HCT116 (cell line): ENCODE results near the gene SLC22A15. TPM values are rescaled to one million over a fixed set of nuclear protein-coding genes. Genes with fewer than 3 reads are reported as not detected.
A peak's percentile ranks its signal among the peaks of the same experiment; 100 is the strongest.

Experiments used
- ATAC-seq: fragments of 200-7000 bp; cut with Tn5 transposase; 2 replicates; pipeline ENCODE4 v1.9.1; 2020; ENCODE audit warnings: mild to moderate bottlenecking, moderate library complexity
- BruUV-seq: library from RNA; stranded (reverse); fragments of 400-500 nt; replicated peaks from 2 replicates; lab custom pipeline; 2021; lab: Mats Ljungman, UMichigan
- CTCF ChIA-PET: fragments of 300-600 bp; sonication (Branson Sonifier 250); formaldehyde crosslinking; loops from one replicate; lab custom pipeline; 2021; ENCODE audit warnings: antibody characterized with exemption; lab: Charles Lee
- POLR2A ChIA-PET: fragments of 300-600, 350-600 bp; sonication (Branson Sonifier 250); formaldehyde crosslinking; loops from one replicate; lab custom pipeline; 2021; ENCODE audit warnings: antibody characterized with exemption; lab: Charles Lee
- RAD21 ChIA-PET, 2 experiments: fragments of 300-600 bp; sonication (Branson Sonifier 250); formaldehyde crosslinking; loops; one replicate each; lab custom pipeline; 2023; ENCODE audit warnings: low total read pairs in 2 of 2; ENCODE audit not compliant: uncharacterized antibody in 2 of 2, unreplicated experiment in 2 of 2, low non-redundant PET in 1 of 2; lab: Charles Lee
- DNase-seq: peaks from one replicate; pipeline ENCODE4 v3.0.0-alpha.2; 2010; ENCODE audit warnings: low read depth, low spot score
- H2AFZ ChIP-seq: fragments of 200-600 bp; shearing (Covaris generic), sonication (generic); 2 replicates; pipeline ENCODE4 v1.6.1; 2017; ENCODE audit warnings: low read depth, mixed run types, mixed read lengths, antibody characterized with exemption, low read length; ENCODE audit not compliant: poor library complexity, severe bottlenecking
- H3K27ac ChIP-seq: 2 replicates; pipeline ENCODE4 v1.5.1; 2012; ENCODE audit warnings: low read depth, low read length
- H3K27me3 ChIP-seq: fragments of 200-600 bp; sonication (generic); 2 replicates; pipeline ENCODE4 v1.6.1; 2016; ENCODE audit warnings: mixed run types, low read length, mixed read lengths; ENCODE audit not compliant: insufficient read depth
- H3K36me3 ChIP-seq, 2 experiments: fragments of 200-500 bp in 1 of 2; fragments of 200-600 bp in 1 of 2; sonication (Bioruptor generic) in 1 of 2; sonication (generic) in 1 of 2; 2 replicates each; pipeline versions ENCODE4 v1.5.1 to v1.6.1; 2014 to 2016; ENCODE audit warnings: low read length in 2 of 2, inconsistent platforms in 1 of 2, mixed read lengths in 1 of 2, mixed run types in 1 of 2; ENCODE audit not compliant: insufficient read depth in 2 of 2, control insufficient read depth in 1 of 2
- H3K4me1 ChIP-seq, 2 experiments: fragments of 200-600 bp in 1 of 2; sonication (generic) in 1 of 2; 2 replicates each; pipeline versions ENCODE4 v1.5.1 to v1.6.1; 2012 to 2017; ENCODE audit warnings: low read length in 2 of 2, inconsistent platforms in 1 of 2, mild to moderate bottlenecking in 1 of 2, mixed read lengths in 1 of 2, mixed run types in 1 of 2, moderate library complexity in 1 of 2; ENCODE audit not compliant: insufficient read depth in 2 of 2, control insufficient read depth in 1 of 2
- H3K4me2 ChIP-seq: fragments of 200-600 bp; sonication (generic); 2 replicates; pipeline ENCODE4 v1.6.1; 2017; ENCODE audit warnings: mixed run types, low read length, mixed read lengths
- H3K4me3 ChIP-seq, 2 experiments: fragments of 200-600 bp in 1 of 2; sonication (generic) in 1 of 2; replicated peaks in 1 of 2; 2 replicates each; pipeline ENCODE4 v1.5.1; 2011 to 2016; ENCODE audit warnings: low read length in 2 of 2, control low read depth in 1 of 2, low read depth in 1 of 2, mild to moderate bottlenecking in 1 of 2, mixed read lengths in 1 of 2, mixed run types in 1 of 2
- H3K79me2 ChIP-seq: fragments of 200-600 bp; sonication (generic); 2 replicates; pipeline ENCODE4 v1.6.1; 2017; ENCODE audit warnings: mild to moderate bottlenecking, mixed run types, low read length, moderate library complexity, mixed read lengths; ENCODE audit not compliant: insufficient read depth
- H3K9ac ChIP-seq: fragments of 200-600 bp; sonication (generic); 2 replicates; pipeline ENCODE4 v1.6.1; 2016; ENCODE audit warnings: low read length, mixed read lengths
- H3K9me2 ChIP-seq: fragments of 200-600 bp; sonication (generic), shearing (Covaris generic); 2 replicates; pipeline ENCODE4 v1.6.1; 2017; ENCODE audit warnings: mixed run types, mild to moderate bottlenecking, moderate library complexity; ENCODE audit not compliant: insufficient read depth
- H3K9me3 ChIP-seq, 2 experiments: fragments of 200-500 bp in 1 of 2; fragments of 200-600 bp in 1 of 2; sonication (Bioruptor generic) in 1 of 2; sonication (generic) in 1 of 2; 2 replicates each; pipeline ENCODE4 v1.6.1; 2014 to 2017; ENCODE audit warnings: low read length in 2 of 2, mixed read lengths in 2 of 2, inconsistent platforms in 1 of 2, low read depth in 1 of 2, mild to moderate bottlenecking in 1 of 2, mixed run types in 1 of 2, moderate library complexity in 1 of 2; ENCODE audit not compliant: control insufficient read depth in 1 of 2, insufficient read depth in 1 of 2
- H4K20me1 ChIP-seq: fragments of 200-600 bp; sonication (generic), shearing (Covaris generic); 2 replicates; pipeline ENCODE4 v1.6.1; 2017; ENCODE audit warnings: mixed run types, mild to moderate bottlenecking, moderate library complexity; ENCODE audit not compliant: insufficient read depth
- CBX3 ChIP-seq: IDR thresholded peaks from 2 replicates; pipeline ENCODE4 v1.6.1; 2012; ENCODE audit warnings: low read depth
- ELF1 ChIP-seq: IDR thresholded peaks from 2 replicates; pipeline ENCODE4 v1.6.1; 2012; ENCODE audit warnings: low read depth, borderline replicate concordance
- EZH2 ChIP-seq: fragments of 200-600 bp; sonication (generic); IDR thresholded peaks from 2 replicates; pipeline ENCODE4 v1.6.1; 2017; ENCODE audit warnings: antibody characterized with exemption, mixed run types
- EZH2phosphoT487 ChIP-seq: fragments of 200-600 bp; IDR thresholded peaks from 2 replicates; pipeline ENCODE4 v1.6.1; 2018; ENCODE audit warnings: antibody characterized with exemption, borderline replicate concordance
- JUND ChIP-seq: IDR thresholded peaks from 2 replicates; pipeline ENCODE4 v1.6.1; 2012
- POLR2A ChIP-seq: IDR thresholded peaks from 2 replicates; pipeline ENCODE4 v1.7.0; 2011; ENCODE audit warnings: borderline replicate concordance; ENCODE audit not compliant: insufficient read depth, insufficient read length; ENCODE audit errors: extremely low read depth
- RAD21 ChIP-seq: IDR thresholded peaks from 2 replicates; pipeline ENCODE4 v1.6.1; 2012; ENCODE audit warnings: low read depth, mild to moderate bottlenecking
- SRF ChIP-seq: IDR thresholded peaks from 2 replicates; pipeline ENCODE4 v1.6.1; 2012; ENCODE audit warnings: low read depth
- YY1 ChIP-seq: IDR thresholded peaks from 2 replicates; pipeline ENCODE4 v1.6.1; 2011; ENCODE audit warnings: low read length, low read depth, moderate library complexity, mild to moderate bottlenecking; ENCODE audit not compliant: insufficient replicate concordance; ENCODE audit errors: extremely low read depth
- ZFX ChIP-seq: fragments of 450-650 bp; IDR thresholded peaks from 2 replicates; pipeline ENCODE4 v1.6.1; 2017
- ZNF274 ChIP-seq: fragments of 200-500 bp; sonication (Bioruptor generic); IDR thresholded peaks from 2 replicates; pipeline ENCODE4 v1.6.1; 2014; ENCODE audit warnings: mild to moderate bottlenecking, low read depth, low read length, inconsistent platforms
- intact Hi-C: fragments of 100-400 bp; cut with micrococcal nuclease; formaldehyde crosslinking; loops from 2 replicates; pipeline ENCODE4 v1.10.0; 2022
- total RNA-seq: library from RNA; stranded (reverse); gene quantifications from one replicate; pipeline ENCODE4 v1.2.1, GENCODE V29; 2021; ENCODE audit not compliant: unreplicated experiment
- TF ChIP-seq, protein P1 (sequence below): IDR thresholded peaks from 2 replicates; pipeline ENCODE4 v1.6.1; 2012
- TF ChIP-seq, protein P2 (sequence below): IDR thresholded peaks from 2 replicates; pipeline ENCODE4 v1.6.1; 2012
- TF ChIP-seq, protein P3 (sequence below): IDR thresholded peaks from 2 replicates; pipeline ENCODE4 v1.6.1; 2012; ENCODE audit warnings: low read depth
- TF ChIP-seq, protein P4 (sequence below), 3 experiments: fragments of 200-600 bp in 1 of 3; sonication (generic) in 1 of 3; IDR thresholded peaks in 2 of 3; conservative IDR thresholded peaks in 1 of 3; 2 replicates each; pipeline ENCODE4 v1.5.1; 2012 to 2017; ENCODE audit warnings: low read depth in 2 of 3, low read length in 2 of 3, antibody characterized with exemption in 1 of 3, borderline replicate concordance in 1 of 3, control low read depth in 1 of 3, mild to moderate bottlenecking in 1 of 3, mixed read lengths in 1 of 3, mixed run types in 1 of 3, moderate library complexity in 1 of 3; ENCODE audit not compliant: insufficient read depth in 1 of 3

The SLC22A15 gene
- total RNA-seq, 1 experiment from 2014 or later = 3.1 TPM

DNA sequence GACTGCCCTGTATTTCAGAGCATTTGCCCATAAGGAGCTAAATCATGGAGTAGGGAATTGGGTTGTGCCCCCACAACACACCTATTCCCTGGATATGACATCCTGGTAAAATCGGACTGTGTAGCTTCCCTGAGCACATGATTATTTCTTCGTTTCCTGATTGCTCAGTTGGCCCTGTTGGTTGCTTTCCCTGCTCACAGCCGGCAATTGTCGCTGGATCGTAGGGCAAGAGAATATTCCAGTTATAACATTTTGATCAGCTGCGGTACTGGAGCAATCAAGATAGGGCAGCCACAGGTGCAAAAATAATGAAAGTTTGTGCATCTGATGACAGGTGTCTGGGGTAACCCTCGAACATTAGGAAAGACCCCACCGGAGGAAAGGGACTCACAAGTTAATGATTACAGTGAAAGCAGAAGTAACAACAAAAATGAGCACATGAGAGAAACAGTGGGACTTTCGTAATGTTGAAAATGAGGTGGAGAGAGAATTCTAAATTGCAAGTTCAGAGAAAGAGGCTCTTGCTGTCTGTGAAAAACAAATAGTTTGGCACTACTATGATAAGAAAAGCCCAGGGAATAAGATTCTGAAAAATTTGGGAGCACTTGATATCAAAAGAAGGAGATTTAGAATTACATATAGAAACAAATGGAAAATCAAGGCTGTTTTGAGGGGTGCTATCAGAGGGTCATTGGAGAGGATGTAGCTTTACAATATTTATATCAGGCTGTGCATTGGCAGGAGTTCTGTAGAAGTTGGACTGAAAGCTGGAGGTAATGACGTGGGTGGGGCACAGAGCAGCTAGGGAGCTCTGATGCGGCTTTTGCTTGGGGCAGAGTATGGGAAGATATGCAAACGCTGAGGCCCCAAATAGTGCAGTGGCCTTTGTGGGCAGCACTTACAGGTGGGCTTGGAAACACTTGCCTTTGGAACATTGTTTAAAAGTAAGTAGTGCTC is 134.5 kb downstream of the SLC22A15 start, which contains the start of gene MAB21L3:
Gene MAB21L3 (plus strand): TSS at position 833 of the 957 bp plus-strand sequence. CDS start 1,217 bp downstream, outside the sequence.
- TF ChIP-seq ZNF274 (no peak), POLR2A (no peak), EZH2 (no peak), JUND (no peak), ELF1 (no peak), RAD21 (no peak), SRF (no peak), CBX3 (no peak), ZFX (no peak), EZH2phosphoT487 (no peak), YY1 (no peak)
- TF ChIP-seq, protein P1, sequence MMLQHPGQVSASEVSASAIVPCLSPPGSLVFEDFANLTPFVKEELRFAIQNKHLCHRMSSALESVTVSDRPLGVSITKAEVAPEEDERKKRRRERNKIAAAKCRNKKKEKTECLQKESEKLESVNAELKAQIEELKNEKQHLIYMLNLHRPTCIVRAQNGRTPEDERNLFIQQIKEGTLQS = no peak
- TF ChIP-seq, protein P2, sequence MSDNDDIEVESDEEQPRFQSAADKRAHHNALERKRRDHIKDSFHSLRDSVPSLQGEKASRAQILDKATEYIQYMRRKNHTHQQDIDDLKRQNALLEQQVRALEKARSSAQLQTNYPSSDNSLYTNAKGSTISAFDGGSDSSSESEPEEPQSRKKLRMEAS = no peak
- TF ChIP-seq, protein P3, sequence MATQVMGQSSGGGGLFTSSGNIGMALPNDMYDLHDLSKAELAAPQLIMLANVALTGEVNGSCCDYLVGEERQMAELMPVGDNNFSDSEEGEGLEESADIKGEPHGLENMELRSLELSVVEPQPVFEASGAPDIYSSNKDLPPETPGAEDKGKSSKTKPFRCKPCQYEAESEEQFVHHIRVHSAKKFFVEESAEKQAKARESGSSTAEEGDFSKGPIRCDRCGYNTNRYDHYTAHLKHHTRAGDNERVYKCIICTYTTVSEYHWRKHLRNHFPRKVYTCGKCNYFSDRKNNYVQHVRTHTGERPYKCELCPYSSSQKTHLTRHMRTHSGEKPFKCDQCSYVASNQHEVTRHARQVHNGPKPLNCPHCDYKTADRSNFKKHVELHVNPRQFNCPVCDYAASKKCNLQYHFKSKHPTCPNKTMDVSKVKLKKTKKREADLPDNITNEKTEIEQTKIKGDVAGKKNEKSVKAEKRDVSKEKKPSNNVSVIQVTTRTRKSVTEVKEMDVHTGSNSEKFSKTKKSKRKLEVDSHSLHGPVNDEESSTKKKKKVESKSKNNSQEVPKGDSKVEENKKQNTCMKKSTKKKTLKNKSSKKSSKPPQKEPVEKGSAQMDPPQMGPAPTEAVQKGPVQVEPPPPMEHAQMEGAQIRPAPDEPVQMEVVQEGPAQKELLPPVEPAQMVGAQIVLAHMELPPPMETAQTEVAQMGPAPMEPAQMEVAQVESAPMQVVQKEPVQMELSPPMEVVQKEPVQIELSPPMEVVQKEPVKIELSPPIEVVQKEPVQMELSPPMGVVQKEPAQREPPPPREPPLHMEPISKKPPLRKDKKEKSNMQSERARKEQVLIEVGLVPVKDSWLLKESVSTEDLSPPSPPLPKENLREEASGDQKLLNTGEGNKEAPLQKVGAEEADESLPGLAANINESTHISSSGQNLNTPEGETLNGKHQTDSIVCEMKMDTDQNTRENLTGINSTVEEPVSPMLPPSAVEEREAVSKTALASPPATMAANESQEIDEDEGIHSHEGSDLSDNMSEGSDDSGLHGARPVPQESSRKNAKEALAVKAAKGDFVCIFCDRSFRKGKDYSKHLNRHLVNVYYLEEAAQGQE = no peak
- TF ChIP-seq, protein P4, sequence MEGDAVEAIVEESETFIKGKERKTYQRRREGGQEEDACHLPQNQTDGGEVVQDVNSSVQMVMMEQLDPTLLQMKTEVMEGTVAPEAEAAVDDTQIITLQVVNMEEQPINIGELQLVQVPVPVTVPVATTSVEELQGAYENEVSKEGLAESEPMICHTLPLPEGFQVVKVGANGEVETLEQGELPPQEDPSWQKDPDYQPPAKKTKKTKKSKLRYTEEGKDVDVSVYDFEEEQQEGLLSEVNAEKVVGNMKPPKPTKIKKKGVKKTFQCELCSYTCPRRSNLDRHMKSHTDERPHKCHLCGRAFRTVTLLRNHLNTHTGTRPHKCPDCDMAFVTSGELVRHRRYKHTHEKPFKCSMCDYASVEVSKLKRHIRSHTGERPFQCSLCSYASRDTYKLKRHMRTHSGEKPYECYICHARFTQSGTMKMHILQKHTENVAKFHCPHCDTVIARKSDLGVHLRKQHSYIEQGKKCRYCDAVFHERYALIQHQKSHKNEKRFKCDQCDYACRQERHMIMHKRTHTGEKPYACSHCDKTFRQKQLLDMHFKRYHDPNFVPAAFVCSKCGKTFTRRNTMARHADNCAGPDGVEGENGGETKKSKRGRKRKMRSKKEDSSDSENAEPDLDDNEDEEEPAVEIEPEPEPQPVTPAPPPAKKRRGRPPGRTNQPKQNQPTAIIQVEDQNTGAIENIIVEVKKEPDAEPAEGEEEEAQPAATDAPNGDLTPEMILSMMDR (IDR thresholded peaks at IDR 0.05 in 2 of 3, conservative IDR thresholded peaks at IDR 0.05 in 1 of 3; ENCODE audit: borderline replicate concordance in 1 of 3, insufficient read depth in 1 of 3, low read depth in 2 of 3, low read length in 2 of 3) = no peak
- Histone ChIP-seq H3K9me3 (no peaks in the 10 kb centered on the region), H3K9me2 (no peaks in the 10 kb centered on the region), H3K9ac (no peak within 1 kb of the TSS), H3K4me2 (peak within 1 kb of the TSS; percentile 82), H3K79me2 (no peaks in the 10 kb centered on the region), H4K20me1 (no peaks in the 10 kb centered on the region), H3K4me3 (peak within 1 kb of the TSS in 1 of 2 experiments; percentile 51; a peak in 1 of 4 replicates), H3K36me3 (no peaks in the 10 kb centered on the region), H3K27ac (no peak within 1 kb of the TSS), H3K4me1 (peaks cover 5 to 21% of the 10 kb centered on the region in 2 experiments; a peak in 3 of 4 replicates), H2AFZ (peak within 1 kb of the TSS; percentile 99), H3K27me3 (no peaks in the 10 kb centered on the region)
- POLR2A ChIA-PET = no interaction called here
- BruUV-seq = no TSS peak
- CTCF ChIA-PET = interaction anchor here (0.7 to 1.7 kb wide), 3 partner anchors 12 to 388 kb away, joined by 3 to 4 read pairs (median 3); no protein-coding TSS in a partner anchor
- DNase-seq (no peak), ATAC-seq (peak; percentile 10; the same call in 1 of the 2 replicates)
- RAD21 ChIA-PET = no interaction called here
- intact Hi-C loops = no loop called here
